Spinal cord (tissue), 10 donors: Measurements from ENCODE around the gene TRIM73. TPM values are rescaled to one million over a fixed set of nuclear protein-coding genes. Genes with fewer than 3 reads are reported as not detected.
"Not testable (repeated sequence)": the region's sequence is repeated elsewhere in the genome, so short reads cannot be mapped to it uniquely, and the experiment has no call there.

Source experiments
- DNase-seq, 6 donors: peaks; one replicate each; pipeline versions ENCODE4 v3.0.0 to v3.0.0-alpha.2; 2013 to 2015; ENCODE audit warnings: low spot score in 6 of 6, low read depth in 4 of 6
- H3K27ac ChIP-seq: one replicate; pipeline ENCODE4 v1.5.1; 2013; ENCODE audit warnings: low read depth, low read length, control low read depth
- H3K27me3 ChIP-seq: one replicate; pipeline ENCODE4 v1.6.1; 2013; ENCODE audit warnings: low read length; ENCODE audit not compliant: control insufficient read depth, insufficient read depth
- H3K36me3 ChIP-seq: one replicate; pipeline ENCODE4 v1.6.1; 2013; ENCODE audit warnings: low read length; ENCODE audit not compliant: control insufficient read depth, insufficient read depth
- H3K4me1 ChIP-seq: one replicate; pipeline ENCODE4 v1.6.1; 2013; ENCODE audit warnings: low read length; ENCODE audit not compliant: control insufficient read depth, insufficient read depth
- H3K4me3 ChIP-seq: one replicate; pipeline ENCODE4 v1.5.1; 2013; ENCODE audit warnings: low read depth, low read length, control low read depth
- H3K9me3 ChIP-seq: one replicate; pipeline ENCODE4 v1.6.1; 2013; ENCODE audit warnings: low read length; ENCODE audit not compliant: control insufficient read depth, insufficient read depth
- WGBS: methylation state at CpG from one replicate; pipeline ENCODE4 v1.1.5; 2013; ENCODE audit warnings: missing lambda C conversion rate; ENCODE audit not compliant: insufficient coverage; 5-methylcytosine and 5-hydroxymethylcytosine counted together
- polyA plus RNA-seq, 2 donors: library from polyadenylated mRNA; unstranded; fragments of 120-200 nt; gene quantifications; one replicate each; pipeline ENCODE4 v1.2.1, GENCODE V29; 2013; ENCODE audit not compliant: insufficient read length in 2 of 2
- total RNA-seq, 2 donors: library from RNA; depleted of rRNA in 1 of 2; stranded (reverse); fragments of 120-200 nt in 1 of 2; fragments of >200 nt in 1 of 2; gene quantifications; one replicate each; pipeline versions ENCODE4 v1.2.3 to v1.2.4, GENCODE V29; 2013 to 2014
- donor health status: healthy.

Gene TRIM73
- total and polyA plus RNA-seq, 4 donors, result 1.4 to 9.9 (median 4.1) TPM

DNA sequence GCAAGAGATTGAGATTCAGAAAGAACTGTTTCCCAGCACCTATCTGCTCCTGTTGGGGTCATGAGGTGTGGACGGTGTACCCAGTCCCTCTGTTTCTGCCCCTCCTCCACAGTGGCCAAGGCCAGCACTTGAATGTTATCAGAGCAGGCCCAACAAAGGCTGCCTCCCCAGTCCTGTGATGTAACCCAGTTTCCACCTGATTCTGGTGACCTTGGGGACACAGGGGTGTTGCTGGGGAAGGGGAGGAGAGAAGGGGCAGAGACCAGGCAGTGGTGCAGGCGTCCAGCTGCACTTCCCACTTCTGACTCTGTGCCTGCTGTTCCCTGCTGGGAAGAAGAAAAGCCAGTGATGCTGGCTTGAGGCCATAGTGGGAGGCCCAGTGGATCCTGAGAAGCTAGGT is 2.4 kb downstream of the TRIM73 start:
- no CpG with 5 or more reads among the region's 2 CpGs for WGBS

DNA sequence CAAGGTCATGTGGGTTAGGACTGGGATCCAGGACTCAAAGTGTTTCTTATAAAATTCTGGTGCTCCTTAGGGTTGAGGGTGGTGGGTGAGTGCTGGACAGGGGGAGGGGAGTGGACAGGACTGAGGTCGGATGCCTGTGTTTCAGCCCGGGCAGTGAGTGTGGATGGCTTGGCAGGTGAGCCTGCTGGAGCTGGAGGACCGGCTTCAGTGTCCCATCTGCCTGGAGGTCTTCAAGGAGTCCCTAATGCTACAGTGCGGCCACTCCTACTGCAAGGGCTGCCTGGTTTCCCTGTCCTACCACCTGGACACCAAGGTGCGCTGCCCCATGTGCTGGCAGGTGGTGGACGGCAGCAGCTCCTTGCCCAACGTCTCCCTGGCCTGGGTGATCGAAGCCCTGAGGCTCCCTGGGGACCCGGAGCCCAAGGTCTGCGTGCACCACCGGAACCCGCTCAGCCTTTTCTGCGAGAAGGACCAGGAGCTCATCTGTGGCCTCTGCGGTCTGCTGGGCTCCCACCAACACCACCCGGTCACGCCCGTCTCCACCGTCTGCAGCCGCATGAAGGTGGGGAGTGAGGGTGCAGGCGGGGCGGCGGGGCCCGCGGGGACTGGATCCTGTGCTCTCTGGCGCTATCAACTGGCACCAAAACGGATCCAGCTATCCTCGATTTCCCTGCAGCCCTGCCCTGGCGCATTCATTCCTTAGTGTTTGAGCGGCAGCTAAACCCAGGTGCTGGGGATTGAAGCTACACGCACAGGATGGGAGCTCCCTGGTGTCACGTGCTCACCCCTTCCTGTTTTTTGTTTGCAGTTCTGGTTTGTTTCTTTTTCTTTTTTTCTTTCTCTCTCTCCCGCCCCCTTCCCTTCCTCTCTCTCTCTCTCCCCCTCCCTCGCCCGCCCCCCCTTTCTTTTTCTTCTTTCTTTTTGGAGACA is 3.6 kb downstream of the TRIM73 start:
- not testable (repeated sequence) for H3K4me3 ChIP-seq, H3K9me3 ChIP-seq, H3K27me3 ChIP-seq, H3K36me3 ChIP-seq, H3K4me1 ChIP-seq, H3K27ac ChIP-seq, DNase-seq
- no CpG with 5 or more reads among the region's 34 CpGs for WGBS

More for the DNA sequence above, 2.4 kb downstream of the TRIM73 start:
- not testable (repeated sequence) for H3K27me3 ChIP-seq, H3K36me3 ChIP-seq, DNase-seq, H3K4me1 ChIP-seq, H3K4me3 ChIP-seq, H3K27ac ChIP-seq, H3K9me3 ChIP-seq

DNA sequence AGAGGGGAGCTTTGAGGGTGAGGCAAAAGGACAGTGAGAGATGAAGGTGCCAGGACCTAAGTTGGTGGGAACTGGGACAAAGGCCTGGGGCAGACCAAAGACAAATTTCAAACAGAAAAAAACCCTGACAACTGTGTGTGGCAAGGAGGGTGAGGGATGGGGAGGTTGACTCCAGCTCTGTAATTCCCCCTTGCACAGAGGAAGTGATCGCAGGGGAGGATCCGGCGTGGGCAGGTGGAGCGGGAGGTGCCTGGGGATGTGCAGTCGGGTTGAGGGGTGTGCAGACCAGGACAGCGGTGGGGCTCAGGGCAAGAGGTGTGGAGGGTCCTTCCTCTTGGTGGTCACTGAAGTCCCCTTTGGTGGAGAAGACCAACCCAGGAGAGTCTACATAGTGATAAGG is 5.1 kb downstream of the TRIM73 start:
- not testable (repeated sequence) for H3K36me3 ChIP-seq, H3K4me1 ChIP-seq, H3K4me3 ChIP-seq, H3K9me3 ChIP-seq, H3K27ac ChIP-seq, DNase-seq, H3K27me3 ChIP-seq
- no CpG with 5 or more reads among the region's 6 CpGs for WGBS

DNA sequence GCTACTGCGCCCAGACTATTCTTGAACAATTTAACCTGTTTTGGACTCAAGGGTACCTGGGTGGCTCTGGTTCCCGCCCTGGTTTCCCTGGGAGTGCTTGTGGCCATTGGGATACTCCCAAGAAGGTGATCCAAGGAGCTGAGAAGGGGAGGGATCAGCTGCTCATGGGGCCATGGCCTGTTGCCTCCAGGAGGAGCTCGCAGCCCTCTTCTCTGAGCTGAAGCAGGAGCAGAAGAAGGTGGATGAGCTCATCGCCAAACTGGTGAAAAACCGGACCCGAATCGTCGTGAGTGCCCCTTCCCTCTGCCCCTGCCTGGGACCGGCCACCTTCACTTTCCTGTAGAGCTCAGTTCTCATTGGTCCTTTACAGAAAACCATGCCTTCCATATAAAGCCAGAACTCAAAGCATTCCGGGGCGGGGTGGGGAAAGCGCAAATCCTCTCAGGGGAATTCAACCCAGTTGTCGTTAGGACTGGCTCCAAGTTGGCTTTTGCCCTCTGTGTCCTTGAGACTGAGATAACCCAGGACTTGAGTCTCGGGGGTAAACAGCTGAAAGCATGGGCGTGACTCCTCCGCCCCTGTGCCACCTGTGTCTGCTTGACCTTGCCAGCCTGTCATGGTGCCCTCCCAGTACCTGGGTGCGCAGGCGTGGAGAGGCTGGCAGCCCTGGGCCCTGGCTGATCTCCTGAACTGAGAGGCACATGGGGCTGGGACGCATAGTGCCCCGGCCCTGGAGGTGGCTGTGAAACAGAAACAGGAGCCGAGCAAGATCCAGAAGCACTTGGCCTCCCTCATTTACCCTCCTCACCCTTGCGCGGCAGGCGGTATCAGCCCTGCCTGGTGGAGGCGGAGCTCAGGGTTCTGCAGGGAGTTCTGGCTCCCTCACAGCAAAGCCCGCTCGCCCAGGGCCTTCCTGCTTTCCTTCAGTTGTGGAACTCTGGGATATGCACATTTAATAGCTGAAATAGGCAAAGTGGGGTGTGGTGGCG is 8.3 kb downstream of the TRIM73 start:
- not testable (repeated sequence) for H3K4me3 ChIP-seq, H3K4me1 ChIP-seq, DNase-seq, H3K27ac ChIP-seq, H3K9me3 ChIP-seq, H3K36me3 ChIP-seq, H3K27me3 ChIP-seq
- no CpG with 5 or more reads among the region's 28 CpGs for WGBS

DNA sequence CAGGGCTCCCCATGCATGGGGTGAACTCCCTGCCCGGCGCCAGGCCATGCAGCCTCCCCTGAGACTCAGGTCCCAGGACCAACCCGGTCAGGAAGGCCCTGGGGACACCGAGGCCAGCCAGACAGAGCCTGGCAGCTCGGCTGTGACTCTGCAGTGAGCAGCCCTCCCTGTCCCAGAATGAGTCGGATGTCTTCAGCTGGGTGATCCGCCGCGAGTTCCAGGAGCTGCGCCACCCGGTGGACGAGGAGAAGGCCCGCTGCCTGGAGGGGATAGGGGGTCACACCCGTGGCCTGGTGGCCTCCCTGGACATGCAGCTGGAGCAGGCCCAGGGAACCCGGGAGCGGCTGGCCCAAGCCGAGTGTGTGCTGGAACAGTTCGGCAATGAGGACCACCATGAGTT is 9.2 kb downstream of the TRIM73 start:
- not testable (repeated sequence) for DNase-seq, H3K4me3 ChIP-seq, H3K36me3 ChIP-seq, H3K27ac ChIP-seq, H3K9me3 ChIP-seq, H3K27me3 ChIP-seq, H3K4me1 ChIP-seq
- no CpG with 5 or more reads among the region's 18 CpGs for WGBS

DNA sequence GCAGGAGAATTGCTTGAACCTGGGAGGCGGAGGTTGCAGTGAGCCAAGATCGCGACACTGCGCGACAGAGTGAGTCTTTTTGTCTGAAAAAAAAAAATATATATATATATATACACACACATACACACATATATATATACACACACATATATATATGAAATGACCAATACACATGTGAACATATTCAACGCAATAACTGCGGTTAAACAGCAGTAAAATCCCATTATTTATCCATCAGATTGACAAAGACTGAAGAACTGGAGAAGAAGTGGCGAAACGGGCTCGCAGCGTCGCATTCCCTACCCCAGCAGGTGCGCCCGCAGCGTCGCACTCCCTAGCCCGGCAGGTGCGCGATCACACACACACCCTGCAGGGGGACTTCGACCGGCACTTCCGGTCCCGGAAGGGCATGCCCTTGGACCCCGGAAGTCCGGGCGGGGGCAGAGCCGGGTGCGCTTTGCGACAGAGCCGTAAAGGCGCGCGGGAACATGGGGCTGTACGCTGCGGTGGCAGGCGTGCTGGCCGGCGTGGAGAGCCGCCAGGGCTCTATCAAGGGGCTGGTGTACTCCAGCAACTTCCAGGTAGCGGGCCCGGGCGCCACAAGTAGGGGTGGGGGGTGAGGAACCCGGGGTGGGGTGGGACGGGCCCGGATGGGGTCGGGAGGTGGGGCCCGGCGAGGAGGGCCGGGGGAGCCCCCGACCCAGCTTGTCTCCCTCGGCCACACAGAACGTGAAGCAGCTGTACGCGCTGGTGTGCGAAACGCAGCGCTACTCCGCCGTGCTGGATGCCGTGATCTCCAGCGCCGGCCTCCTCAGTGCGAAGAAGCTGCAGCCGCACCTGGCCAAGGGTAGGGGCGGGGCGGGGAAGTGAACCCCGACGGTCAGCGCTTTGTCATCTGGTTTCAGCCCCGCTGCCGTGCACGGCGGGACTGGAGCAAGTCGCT is 14.7 kb downstream of the TRIM73 start:
- H3K9me3 ChIP-seq, H3K4me1 ChIP-seq, DNase-seq, H3K36me3 ChIP-seq, H3K4me3 ChIP-seq, H3K27me3 ChIP-seq, H3K27ac ChIP-seq: not testable (repeated sequence)
- no CpG with 5 or more reads among the region's 74 CpGs for WGBS

DNA sequence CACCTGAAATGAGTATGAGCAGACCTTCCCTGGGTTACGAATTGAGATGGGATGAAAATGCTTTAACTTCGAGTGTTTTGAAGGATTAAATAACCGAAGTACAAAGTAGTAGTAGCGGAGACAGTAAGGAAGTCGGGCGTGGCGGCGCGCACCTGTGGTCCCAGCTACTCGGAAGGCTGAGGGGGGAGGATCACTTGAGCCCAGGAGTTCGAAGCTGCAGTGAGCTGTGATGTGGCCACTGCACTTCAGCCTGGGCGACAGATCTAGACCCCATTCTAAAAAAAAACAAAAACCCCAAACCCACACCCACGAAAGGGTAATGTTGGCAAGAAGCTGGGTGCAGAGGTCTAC is 15.4 kb downstream of the TRIM73 start:
- WGBS, result no CpG with 5 or more reads among the region's 13 CpGs
- not testable (repeated sequence) for H3K4me3 ChIP-seq, H3K4me1 ChIP-seq, H3K9me3 ChIP-seq, H3K27me3 ChIP-seq, H3K36me3 ChIP-seq, H3K27ac ChIP-seq, DNase-seq

DNA sequence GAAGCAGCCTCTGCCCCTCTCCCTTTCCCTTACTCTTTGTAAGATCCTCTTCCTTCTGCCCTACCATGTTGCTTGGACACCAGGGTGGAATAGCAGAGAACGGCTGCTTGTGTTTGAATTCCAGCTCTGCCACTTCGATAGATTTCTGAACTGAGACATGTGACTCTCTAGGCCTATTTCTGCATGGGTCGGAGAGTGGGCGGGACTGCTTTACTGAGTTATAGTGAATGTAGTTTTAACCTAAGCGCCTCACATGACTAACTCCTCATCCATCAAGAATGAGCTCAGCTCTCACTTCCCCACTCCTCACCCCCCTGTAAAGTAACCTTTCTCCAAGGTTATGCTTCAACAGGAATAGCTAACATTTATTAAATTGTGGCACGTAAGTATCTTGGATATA is 18.8 kb downstream of the TRIM73 start:
- H3K27me3 ChIP-seq, H3K4me3 ChIP-seq, H3K9me3 ChIP-seq, DNase-seq, H3K4me1 ChIP-seq, H3K27ac ChIP-seq: not testable (repeated sequence)
- H3K36me3 ChIP-seq, result peaks cover 14% of the 10 kb centered on the region
- no CpG with 5 or more reads among the region's 6 CpGs for WGBS
